SHP77 treated with DMSO at 0.1 percent for 48 hours (cell line): Measurements from ENCODE around the gene MAST1.
"Not testable (repeated sequence)": the region's sequence is repeated elsewhere in the genome, so short reads cannot be mapped to it uniquely, and the experiment has no call there.

Experiments used
- DNase-seq: peaks from one replicate; lab custom pipeline; 2025; lab: John Stamatoyannopoulos, UW

The MAST1 gene

DNA sequence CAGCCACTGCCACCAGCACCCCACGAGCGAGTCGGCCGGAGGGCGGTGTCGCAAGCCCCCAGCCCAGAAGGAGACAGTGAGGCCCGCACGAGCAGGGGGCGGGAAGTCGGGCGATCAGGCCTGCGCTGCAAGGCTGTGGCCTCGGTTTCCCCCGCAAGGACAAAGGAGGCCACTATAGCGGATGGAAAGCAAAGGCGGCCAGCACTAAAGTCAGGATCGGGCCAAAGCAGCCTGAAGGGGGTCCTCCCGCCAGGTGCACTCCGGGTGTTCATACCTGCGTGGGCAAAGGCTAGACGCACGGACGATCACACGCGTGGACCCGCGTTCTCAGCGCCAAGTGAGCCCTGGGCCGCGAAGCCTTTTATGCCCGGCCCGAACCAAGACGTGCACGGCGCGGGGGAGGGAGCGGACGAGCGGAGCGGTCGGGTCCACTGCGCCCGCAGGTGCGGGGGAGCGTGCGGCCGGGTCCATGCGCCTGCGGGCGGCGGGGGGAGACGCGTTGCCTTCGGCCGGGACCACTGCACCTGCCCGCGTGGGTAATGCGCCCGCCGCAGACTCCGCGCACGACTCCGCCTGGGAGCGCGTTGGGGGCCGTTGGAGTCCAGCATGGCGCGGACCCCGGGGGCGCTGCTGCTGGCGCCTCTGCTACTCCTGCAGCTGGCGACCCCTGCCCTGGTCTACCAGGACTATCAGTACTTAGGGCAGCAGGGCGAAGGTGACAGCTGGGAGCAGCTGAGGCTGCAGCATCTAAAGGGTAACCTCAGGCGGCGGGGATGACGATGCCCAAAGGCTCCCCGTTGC, 36.6 kb upstream of the MAST1 start, which contains the start of the genes PRDX2 and THSD8:
TSS of gene PRDX2 (minus strand) at position 335 of the 801 bp plus-strand sequence. CDS start 539 bp downstream, outside the sequence.
TSS of gene THSD8 (plus strand) at position 604 of the 801 bp plus-strand sequence. CDS start at position 607, 3 bp downstream.
- peak; percentile 35 for DNase-seq

DNA sequence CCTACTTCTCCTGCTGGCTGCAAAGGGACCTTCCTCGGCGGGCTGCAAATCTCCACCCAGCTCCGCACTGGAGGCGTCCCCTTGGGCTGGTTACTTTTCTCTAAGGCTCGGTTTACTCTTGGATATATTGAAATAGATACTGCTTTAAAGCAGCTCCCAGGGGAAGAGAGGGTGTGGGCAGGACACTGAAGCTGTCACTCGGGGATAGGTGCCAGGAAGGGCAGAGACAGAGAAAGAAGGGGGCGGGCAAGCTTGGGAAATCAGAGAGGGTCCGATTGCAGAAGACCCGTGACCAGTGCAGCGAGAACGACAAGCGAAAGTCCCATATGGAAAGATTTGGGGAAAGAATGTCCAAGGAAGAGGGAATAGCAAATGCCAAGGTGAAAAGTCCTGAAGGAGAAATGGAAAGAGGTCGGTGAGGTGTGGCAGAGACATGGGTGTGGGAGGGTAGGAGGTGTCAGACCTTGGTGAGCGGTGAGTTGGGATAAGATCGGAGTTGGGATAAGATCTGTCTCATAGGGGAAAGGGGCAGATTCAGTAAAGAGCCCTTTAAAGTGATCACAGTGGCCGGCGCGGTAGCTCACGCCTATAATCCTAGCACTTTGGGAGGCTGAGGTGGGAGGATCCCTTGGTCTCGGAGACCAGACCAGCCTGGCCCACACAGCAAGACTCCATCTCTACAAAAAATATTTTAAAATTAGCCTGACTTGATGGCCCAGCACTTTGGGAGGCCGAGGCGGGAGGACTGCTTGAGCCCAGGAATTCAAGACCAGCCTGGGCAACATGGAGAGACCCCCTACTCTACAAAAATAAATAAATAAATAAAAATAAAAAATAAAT, 35.8 kb upstream of the MAST1 start:
- DNase-seq = no peak

DNA sequence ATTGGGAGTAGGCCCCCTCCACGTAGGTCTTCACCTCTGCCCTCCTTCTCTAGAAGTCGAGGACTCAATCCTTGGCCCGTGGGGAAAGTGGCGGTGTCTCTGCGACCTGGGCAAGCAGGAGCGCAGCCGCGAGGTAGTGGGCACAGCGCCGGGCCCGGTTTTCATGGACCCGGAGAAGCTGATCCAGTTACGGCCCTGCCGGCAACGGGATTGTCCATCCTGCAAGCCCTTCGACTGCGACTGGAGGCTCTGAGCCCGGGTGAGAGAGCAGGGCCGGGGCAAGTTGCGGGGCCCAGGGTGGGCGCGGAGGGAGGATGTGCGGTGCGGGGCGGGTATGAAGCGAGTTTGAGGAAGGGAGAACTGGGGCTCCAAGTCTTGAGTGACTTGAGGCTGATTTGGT, 34.3 kb upstream of the MAST1 start:
- no peak for DNase-seq

DNA sequence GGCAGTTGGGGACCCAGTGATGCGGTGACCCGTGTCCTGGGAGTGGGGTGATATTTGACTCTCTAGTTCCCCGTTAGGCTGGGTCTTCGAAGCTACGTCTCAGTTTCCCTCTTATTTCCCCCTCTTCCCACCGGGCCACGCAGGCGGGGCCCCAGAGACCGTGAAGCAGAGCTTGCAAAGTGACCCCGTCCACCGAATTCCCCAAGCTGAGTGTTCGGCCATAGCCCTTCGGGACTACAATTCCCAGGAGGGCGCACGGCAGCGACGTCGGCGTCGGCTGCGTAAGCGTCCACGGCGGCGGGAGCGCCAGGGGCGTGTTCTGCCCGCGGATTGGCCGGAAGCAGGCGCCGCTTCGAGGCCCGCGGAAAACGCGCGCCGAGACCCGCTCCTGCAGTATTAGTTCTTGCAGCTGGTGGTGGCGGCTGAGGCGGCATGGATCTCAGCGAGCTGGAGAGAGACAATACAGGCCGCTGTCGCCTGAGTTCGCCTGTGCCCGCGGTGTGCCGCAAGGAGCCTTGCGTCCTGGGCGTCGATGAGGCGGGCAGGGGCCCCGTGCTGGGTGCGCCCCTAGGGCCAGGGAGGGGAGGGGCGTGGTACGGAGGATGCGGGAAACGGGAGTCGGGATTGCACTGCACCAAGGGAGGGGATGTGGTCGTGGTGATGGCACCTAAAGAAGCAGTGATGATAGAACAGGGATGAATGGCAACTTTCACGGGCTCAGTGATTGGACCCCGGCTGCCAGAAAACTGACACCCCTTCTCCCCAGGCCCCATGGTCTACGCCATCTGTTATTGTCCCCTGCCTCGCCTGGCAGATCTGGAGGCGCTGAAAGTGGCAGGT, 31.9 kb upstream of the MAST1 start, which contains the start of gene RNASEH2A:
TSS of gene RNASEH2A (plus strand) at position 343 of the 840 bp plus-strand sequence. CDS start at position 433, 90 bp downstream.
- peak; percentile 80 for DNase-seq

DNA sequence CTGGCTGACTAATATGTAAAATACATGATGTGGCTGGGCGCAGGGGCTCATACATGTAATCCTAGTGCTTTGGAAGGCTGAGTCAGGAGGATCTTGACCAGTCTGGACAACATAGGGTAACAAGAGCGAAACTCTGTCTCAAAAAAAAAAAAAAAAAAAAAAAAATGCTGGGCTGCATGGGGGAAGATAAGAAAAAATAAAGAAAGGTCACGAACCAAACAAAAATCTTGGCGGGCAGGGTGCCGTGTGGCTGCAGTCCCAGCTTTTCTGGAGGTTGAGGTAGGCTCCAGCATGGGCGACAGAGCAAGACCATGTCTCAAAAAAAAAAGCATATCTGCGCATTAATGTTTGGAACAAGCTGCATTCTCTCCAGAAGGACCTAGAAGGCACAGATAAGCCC, 23.2 kb upstream of the MAST1 start:
- DNase-seq = no peak

DNA sequence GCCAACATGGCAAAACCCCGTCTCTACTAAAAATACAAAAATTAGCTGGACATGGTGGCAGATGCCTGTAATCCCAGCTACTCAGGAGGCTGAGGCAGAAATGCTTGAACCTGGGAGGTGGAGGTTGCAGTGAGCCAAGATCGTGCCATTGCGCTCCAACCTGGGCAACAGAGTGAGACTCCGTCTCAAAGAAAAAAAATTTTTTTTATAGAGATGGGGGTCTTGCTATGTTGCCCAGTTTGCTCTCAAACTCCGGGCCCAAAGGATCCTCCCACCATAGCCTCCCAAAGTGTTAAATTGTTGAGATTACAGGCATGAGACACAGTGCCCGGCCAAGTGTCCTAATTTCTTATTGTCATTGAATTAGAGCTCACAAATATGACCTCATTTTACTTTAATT, 21.1 kb upstream of the MAST1 start:
- not testable (repeated sequence) for DNase-seq

DNA sequence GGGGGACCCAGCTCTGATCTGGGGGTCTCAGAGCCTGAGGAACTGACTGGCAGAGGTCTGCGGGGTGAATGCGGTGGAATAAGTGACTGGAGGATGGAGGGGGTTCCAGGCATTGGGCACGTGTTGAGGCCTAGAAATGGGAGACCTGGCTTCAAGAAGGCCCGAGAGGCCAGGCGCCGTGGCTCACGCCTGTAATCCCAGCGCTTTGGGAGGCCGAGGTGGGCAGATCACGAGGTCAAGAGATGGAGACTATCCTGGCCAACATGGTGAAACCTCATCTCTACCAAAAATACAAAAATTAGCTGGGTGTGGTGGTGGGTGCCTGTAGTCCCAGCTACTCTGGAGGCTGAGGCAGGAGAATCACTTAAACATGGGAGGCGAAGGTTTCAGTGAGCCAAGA, 20.5 kb upstream of the MAST1 start:
- not testable (repeated sequence) for DNase-seq

DNA sequence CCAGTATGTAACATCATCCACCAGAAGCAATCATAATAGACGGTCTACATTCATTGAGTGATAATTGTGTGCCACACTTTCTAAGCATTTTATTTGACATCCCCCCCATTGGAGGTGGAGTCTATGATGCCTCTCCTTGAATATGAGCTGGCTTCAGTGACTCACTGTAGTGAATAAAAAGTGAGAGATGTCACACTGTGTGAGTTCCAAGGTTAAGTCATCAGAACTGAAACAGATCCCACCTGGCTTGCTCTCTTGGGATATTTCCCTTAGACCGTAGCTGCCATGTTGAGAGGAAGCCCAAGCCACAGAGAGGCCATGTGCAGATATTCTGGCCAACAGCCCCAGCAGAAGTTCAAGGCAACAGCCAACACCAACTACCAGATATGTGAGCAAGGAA, 16.6 kb upstream of the MAST1 start:
- DNase-seq = no peak

DNA sequence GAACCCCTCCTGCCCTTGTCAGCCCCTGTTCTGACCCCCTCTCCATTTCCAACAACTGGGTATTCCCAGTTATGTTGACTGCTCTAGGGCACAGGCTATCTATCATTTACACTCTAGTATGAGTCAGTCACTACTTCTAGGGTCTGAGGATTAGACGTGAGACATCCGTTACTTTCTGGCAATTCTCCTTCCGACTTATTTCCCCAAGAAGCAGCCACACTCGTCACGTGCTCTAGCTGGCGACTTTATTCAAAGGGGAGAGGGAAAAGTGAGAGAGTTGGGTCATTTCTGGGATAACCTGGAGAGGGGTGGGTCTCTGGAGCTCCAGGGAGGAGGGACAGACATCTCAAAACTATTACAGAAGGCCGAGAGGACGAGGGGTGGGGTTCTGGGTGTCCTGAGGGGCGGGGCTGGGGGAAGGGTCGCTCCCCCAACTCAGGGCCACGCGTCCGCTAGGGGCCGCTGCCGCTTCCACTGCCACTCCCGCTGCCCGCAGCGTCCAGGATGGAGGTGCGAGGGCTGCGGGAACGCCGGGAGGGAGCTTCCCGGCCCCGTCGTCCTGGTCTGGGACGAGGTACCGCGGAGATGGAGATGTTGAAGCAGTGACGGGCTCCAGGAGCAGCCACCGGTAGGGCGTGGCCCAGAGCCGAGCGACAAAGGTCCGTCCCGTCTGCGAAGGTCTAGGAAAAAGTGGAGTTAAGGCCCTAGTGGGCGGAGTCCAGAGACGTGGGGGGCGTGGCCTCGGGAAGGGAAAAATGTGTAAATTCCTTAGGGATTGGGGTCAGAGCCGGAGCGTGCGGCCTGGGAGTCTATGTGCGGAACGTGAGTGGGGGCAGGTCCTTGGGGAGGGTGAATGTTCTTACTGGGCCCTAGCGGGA, 12.8 kb upstream of the MAST1 start:
- no peak for DNase-seq

DNA sequence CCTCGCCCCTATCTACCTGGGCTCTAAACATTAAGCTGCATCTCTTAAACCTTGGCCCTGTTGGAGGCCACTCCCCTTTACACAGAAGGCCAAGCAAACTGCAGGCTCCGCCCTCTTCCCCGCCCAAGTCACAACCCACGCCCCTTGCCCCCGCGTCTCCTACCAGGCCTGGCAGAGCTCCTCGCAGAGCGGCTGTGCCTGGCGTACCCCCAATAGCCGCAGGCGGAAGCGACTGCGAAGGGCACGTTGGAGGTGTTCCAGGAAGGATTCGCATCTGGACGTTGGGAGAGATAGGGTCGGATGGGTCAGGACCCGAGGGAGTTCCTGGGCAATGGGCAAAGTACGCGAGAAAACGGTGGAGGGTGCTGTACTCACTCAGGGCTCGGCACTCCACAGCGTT, 9.8 kb upstream of the MAST1 start:
- DNase-seq = no peak

DNA sequence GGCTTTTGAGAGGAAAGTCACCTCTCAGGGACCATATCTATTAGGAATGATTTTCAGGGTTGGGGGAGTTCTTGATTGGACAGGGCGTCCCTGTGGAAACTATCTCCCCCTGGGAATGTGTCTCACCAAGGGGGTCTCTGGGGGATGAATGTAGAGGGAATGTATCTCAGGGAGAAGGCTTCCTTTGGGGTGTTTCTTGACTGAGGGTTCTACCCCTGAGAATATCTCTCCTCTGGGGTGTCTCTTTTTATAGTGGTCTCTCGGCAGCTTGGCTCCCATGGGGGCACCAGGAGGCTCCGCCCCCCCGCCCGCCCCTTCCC, 4.9 kb upstream of the MAST1 start:
- DNase-seq = no peak

DNA sequence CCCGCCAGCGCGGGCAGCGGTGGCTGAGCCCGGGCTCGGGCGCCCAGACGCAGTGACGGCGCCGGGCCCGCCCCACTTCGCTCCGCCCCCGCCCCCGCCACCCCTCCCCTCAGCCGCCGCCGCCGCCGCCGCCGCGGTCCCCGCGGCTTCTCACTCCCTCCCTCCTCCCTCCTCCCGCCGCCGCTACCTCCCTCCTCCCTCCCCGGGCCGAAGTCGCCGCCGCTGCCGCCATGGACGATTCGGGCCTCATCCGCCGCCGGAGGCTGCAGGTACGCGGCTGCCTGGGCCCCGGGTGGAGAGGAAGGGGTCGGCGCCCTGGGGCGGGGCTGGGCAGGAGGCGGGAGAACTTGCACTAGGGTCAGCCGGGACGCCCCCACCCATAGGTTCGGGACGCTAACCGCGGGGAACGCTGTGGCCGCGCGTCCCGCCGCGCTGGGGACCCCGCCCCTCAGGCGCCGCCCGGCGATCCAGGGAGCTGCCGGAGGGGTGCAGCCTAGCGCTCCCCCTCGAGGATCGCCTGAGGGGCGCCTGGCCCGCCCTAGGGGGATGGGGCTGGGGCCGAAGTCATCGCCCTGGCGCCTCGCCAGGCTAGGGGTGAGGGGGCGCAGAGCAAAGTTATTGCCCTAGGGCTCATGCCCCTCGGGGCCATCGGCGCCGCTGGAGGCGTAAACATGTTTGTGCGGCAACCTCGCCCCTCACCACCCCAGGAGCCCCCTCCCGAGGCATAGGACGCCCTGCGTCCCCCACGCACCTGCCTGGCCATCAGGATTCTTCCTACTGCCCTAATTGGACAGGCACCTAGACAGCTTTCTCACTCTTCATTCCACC, 4.4 kb upstream of the MAST1 start:
- DNase-seq = peak; percentile 16

DNA sequence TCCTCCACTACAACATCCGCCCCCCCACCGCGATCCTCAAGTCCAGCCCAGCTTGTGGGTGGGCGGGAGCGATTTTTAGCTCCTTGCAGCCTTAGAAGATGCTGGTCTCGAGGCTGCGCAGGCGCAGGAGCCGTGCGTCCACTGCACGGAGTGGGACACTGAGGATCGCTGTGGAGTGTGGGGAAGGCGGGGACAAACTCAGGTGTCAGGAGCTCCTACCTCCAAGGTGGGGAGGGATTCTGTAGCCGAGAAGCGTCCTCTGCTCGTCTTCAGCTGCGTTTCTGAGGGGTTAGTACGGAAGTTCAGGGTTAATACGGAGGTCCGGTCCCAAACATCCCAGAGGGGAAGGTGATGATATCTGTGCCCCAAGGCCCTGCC, 3.8 kb upstream of the MAST1 start, which contains the start of gene RTBDN:
TSS of gene RTBDN (minus strand) at position 14 of the 378 bp plus-strand sequence. CDS start 4,600 bp downstream, outside the sequence.
- no peak for DNase-seq

DNA sequence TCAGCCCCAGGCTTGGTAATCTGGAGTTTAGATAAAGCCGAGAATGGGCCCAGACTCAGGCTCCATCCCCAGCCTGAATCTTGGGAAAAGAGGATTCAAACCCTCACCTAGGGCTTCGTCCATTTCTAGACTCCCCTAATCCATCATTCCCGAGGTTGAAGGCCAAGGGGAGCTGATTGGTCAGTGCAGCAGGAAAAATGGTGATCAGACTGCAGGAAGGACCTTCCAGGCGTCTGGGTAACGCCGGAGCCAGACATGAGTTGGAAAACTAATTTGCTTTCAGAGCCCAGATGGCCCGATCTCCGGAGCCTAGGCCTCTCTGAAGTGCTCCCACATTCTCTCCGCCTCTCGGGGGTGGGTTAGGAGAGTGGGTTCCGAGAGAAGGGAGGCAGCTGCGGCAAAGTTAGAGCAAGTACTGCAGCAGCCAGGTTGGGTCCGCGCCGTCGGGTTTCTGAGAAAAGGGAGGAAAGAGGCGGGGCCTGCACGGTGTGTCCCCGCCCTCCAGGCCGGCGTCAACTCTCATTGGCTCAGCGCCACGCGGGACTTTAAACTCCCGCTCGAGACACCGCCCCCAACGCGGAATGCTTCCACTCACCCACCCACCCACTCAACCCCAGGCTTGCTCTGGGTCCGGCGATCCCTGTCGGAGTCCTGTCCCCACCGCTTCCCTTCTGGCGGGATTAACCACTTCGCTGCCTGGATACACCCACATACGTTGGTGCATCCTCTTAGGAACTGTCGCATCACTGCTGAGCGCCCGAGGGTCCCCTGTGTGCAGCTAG, 3.1 kb upstream of the MAST1 start:
- peak; percentile 39 for DNase-seq

DNA sequence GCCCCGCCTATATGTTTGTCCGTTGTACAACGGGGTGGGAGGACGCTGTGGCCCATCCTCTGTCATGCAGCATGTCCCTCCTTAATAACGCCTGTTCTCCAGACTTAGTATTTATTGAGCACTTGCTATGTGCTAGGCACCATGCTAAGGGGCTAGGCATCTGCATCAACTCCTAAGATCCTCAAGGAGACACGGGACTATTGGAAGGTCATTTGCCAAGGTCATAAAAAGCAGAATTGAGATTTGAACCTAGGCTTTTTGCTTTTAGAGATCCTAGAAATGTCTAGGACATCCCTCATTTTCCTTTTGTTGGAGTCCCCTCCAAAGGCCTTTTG, 1.8 kb upstream of the MAST1 start:
- DNase-seq = no peak

DNA sequence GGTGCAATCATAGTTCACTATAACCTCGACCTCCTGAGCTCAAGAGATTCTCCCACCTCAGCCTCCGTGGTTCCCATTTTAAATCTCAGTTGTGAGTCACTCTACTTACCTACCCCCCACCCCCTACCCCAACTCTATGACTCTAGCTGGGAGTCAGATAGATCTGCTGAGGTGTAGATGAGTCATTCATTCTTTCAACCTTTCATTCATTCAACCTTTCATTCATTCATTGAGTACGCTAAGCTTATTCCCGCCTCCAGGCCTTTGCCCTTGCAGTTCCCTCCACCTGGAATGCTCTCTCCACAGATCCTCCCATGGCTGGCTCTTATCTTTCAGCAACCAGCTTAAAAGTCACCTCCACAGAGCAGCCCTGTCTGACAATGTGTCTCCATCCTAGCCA, 1.1 kb upstream of the MAST1 start:
- no peak for DNase-seq

DNA sequence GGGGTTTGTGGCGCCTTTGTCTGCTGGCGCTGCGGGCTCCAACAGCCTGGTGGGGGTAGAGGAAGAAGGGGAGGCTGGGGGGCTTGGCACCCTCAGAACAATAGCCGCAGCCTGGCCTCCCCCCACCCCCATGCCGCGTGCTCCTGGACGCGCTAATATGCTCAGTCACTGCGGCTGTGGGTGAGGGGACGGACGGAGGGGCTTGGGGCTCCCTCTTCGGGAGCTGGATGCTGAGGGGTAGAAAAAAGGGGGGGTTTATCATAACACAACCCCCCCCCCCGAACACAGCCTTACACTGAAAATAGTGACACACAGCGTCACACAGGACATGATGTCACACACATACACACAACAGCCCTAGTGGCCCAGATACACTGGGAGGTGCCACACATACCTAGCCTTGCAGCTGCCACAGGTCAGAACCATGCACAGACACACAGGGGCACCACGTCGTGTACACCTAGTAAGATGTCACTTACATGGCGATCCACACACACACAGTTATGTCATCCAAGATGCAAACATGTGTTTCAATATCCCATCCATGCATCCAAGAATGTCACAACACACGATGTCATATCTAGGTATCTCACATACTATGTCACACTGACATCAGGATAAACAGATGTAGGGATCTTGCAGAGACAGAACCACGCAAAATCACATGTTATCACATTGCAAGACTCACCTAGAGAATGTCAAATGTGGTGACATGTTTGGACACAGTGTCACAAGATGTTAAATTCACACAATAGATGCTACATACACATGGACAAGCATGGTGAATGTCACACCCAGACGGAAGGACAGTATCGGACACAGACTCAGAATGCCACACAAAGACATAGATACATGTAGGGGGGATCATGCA, 806 bp downstream of the MAST1 start:
- no peak for DNase-seq
